GM12865 (cell line): ENCODE data around the gene DLG1.

Source experiments
- DNase-seq: peaks from one replicate; pipeline ENCODE4 v3.0.0; 2010; ENCODE audit warnings: low read depth
- H3K4me3 ChIP-seq: 2 replicates; pipeline ENCODE4 v1.5.1; 2011; ENCODE audit warnings: mild to moderate bottlenecking, low read depth, low read length, control low read depth
- TF ChIP-seq, protein P1 (sequence below): IDR thresholded peaks from 2 replicates; pipeline ENCODE4 v1.5.1; 2011; ENCODE audit warnings: low read length, control low read depth, low read depth, inconsistent platforms; ENCODE audit not compliant: insufficient read depth; ENCODE audit errors: missing control alignments

DLG1 gene

DNA sequence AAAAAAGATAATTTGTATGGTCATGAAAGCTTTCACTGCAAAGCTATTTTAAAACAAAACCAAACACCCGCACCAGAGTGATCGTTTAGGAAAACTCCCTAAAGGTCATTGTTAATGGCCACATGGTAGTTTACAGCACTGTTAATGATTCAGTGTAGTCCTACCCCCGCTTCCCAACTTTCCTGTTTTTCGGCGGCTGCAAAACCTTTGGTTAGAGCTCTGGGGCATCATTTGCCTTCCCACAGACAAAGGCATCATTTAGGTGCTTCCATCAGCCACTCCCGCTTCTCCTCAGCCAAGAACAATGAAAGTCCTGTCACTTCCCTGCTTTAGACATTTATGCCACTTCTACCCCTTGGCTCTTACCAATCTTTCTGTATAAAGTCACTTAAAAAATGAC lies 279.4 kb downstream of the DLG1 start:
- TF ChIP-seq, protein P1, sequence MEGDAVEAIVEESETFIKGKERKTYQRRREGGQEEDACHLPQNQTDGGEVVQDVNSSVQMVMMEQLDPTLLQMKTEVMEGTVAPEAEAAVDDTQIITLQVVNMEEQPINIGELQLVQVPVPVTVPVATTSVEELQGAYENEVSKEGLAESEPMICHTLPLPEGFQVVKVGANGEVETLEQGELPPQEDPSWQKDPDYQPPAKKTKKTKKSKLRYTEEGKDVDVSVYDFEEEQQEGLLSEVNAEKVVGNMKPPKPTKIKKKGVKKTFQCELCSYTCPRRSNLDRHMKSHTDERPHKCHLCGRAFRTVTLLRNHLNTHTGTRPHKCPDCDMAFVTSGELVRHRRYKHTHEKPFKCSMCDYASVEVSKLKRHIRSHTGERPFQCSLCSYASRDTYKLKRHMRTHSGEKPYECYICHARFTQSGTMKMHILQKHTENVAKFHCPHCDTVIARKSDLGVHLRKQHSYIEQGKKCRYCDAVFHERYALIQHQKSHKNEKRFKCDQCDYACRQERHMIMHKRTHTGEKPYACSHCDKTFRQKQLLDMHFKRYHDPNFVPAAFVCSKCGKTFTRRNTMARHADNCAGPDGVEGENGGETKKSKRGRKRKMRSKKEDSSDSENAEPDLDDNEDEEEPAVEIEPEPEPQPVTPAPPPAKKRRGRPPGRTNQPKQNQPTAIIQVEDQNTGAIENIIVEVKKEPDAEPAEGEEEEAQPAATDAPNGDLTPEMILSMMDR, result no peak
- DNase-seq, result no peak
- no peak overlapping the region for H3K4me3 ChIP-seq

DNA sequence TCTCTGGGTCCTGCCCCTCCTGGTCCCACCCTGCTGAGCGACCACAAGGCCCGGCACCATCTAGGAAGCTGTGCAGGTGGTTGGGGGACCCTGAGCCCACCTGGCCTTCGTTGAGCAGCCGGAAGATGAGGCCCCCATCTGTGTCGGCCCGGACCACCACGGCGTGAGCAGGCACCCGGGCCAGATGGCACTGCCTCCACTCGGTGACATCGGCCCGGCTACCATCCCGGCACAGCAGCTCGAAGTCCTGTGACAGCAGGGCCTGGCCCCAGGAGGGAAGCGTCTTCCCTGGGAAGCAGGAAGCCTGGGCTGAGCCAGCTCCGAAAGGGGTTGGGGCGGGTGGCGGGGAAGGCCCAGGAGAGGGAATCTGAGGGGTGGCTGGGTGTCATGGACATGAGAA lies 281.4 kb downstream of the DLG1 start:
- no peak for DNase-seq
- H3K4me3 ChIP-seq, result no peak overlapping the region
- TF ChIP-seq, protein P1, result no peak

DNA sequence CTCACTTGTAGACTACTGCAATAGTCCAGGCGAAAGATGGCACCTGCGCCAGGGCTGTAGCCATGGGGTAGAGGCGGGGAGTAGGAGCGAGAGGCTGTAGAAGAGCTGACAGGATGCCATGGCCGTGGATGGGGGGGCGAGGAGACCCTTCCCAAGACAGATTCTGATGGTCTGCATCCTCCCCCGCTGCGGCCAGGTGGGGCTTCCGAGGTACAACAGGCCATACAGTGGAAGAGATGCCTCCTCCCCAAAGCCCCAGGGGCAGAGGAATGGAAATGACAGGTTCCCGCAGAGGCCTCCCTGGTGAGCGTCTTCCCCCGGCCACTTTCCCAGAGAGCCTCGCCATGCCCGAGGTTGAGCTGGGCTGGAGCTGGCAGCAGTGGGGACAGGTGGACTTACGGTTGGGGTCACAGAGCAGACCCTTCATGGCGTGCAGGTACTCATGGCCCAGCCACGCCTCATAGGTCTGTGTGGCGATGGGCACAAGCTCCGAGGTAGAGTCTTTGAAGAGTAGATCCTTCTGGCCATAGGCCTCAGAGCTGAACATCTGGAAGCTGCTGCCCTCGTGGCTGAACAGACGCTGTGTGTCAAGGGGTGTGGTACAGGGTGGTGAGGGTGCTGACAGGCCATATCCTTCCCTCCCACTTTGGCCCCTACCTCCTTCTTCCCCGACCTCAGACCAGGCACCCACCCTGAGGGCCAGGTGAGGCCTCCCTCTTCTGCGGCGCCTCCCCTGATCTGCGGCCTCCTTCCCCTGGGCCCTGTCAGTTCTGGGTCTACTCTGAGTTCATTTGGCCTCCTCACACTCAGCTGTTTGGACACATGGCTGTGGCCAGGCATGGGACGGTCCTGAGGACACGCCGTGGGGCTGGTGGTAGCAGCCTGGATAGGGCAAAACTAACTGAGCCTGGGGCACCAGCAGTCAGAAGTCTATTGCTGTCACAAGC lies 282.3 kb downstream of the DLG1 start:
- DNase-seq, result no peak
- TF ChIP-seq, protein P1, result no peak
- H3K4me3 ChIP-seq, result no peak overlapping the region

DNA sequence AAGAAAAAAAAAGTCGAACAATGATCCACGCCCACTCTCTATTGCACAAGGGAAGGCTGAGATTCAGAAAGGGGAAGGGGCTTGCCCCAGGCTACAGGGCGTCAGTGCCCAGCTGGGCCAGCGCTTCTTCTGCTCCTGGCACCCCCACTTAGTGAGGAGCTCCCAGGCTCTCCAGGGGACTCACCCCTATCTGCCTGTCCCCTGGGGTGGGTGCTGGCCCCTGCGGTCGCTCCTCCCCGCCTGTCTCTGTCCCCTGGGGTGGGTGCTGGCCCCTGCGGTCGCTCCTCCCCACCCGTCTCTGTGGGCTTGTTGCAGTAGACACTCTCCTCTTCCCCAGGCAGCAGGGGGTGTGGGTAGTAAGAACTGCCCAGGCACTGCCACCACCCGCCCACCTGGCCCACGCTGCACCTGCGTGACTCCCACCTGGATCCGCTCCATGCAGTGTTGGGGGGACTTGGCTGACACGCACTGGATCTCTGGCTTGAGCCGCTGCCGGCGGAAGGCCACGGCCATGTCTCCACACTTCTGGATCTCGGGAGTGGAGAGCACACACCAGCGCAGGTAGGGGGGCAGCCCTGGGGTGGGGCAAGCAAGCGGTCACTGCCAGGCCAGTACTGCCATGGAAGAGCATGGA lies 283.4 kb downstream of the DLG1 start:
- no peak for DNase-seq
- TF ChIP-seq, protein P1, result no peak
- H3K4me3 ChIP-seq, result no peak overlapping the region

DNA sequence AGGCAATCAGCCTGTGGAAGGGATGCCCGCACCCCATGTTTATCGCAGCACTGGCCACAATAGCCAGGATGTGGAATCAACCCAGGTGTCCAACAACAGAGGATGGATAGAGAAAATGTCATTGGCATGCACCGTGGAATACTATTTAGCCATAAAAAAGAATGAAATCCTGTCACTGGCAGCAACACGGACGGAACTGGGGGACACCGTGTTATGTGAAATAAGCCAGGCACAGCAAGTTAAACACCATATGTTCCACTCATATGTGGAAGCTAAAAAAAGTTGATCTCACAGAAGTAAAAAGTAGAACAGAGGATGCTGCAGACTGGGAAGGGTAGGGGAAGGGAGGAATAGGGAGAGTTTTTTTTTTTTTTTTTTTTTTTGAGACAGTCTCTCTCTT lies 284.4 kb downstream of the DLG1 start:
- TF ChIP-seq, protein P1, result no peak
- no peak overlapping the region for H3K4me3 ChIP-seq
- no peak for DNase-seq

DNA sequence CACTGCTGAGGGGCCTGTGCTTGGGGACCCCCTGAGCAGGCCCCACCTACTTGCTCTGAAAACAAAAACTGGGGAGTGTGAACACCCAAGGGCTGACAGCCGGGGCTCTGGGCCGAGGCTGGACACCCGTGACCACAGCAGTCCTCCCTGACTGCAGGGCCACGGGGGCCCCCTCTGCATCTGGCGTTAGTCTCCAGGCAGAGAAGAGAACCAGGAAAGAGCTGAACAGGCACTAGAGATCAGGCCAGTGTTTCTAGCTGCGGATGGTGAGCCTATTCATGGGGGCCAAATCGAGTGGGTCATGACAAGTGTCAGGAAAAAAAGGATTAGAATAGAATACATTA lies 285.9 kb downstream of the DLG1 start:
- TF ChIP-seq, protein P1, result no peak
- no peak for DNase-seq
- H3K4me3 ChIP-seq, result no peak overlapping the region
